Stimulated activated CD8-positive, alpha-beta memory T cell treated with anti-CD3 and anti-CD28 coated beads, Interleukin-12 subunit alpha, Interleukin-12 subunit beta, amount 100 ng/mL, for 1 hour (primary cell): ENCODE data around the gene PNMA6E.

ENCODE experiments used
- DNase-seq: peaks from one replicate; pipeline ENCODE4 v3.0.0-alpha.2; 2020; ENCODE audit warnings: low read depth

Gene PNMA6E

DNA sequence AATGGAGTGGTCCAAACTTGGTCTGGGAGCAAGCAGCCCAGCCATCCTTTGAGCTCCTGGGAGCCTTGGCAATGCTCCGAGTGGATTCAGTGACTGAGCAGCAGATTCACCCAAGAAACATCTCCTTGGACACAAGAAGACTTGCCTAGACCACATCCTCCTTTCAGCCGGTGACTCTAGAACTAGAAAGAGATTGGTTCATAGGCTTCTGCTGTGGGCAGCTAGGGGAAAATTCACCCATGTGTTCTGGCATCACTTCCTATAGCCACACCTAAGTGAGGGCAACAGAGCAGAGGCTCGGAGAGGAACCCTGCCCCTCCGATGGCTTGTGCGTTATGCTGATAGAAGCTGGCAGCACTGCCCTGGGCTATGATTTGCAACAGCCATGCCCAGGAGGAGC is 51.2 kb downstream of the PNMA6E start:
- DNase-seq, result no peak

DNA sequence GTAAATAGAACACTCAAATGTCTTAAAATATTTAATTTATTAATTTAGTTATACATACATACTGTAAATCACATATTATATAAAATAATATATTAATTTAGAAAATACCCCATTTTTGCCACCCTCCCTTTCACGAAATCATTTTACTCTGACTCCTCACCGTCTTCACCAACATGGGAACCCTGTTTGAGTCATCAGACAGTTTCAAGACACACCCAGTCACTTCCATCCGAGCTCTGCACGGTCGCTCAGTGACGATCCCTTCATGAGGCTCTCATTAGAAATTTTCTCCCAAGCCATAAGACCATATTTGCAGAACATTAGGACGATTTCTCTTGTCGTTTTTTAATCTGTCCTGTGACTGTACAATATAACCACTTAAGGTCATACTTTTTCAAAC is 52.7 kb downstream of the PNMA6E start:
- no peak for DNase-seq

DNA sequence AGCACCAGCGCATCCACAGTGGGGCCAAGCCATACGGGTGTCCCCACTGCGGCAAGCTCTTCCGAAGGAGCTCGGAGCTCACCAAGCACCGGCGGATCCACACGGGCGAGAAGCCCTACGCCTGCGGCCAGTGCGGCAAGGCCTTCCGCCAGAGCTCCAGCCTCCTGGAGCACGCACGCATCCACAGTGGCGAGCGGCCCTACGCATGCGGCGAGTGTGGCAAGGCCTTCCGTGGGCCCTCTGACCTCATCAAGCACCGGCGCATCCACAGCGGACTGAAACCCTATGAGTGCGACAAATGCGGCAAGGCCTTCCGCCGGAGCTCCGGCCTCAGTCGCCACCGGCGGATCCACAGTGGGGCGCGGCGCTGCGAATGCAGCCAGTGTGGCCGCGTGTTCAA is 53.6 kb downstream of the PNMA6E start:
- no peak for DNase-seq
